ENCODE data around the gene PCED1B.
A peak's percentile ranks its signal among the peaks of the same experiment; 100 is the strongest.
"Not testable (repeated sequence)": the region's sequence is repeated elsewhere in the genome, so short reads cannot be mapped to it uniquely, and the experiment has no call there.

Gene PCED1B

DNA sequence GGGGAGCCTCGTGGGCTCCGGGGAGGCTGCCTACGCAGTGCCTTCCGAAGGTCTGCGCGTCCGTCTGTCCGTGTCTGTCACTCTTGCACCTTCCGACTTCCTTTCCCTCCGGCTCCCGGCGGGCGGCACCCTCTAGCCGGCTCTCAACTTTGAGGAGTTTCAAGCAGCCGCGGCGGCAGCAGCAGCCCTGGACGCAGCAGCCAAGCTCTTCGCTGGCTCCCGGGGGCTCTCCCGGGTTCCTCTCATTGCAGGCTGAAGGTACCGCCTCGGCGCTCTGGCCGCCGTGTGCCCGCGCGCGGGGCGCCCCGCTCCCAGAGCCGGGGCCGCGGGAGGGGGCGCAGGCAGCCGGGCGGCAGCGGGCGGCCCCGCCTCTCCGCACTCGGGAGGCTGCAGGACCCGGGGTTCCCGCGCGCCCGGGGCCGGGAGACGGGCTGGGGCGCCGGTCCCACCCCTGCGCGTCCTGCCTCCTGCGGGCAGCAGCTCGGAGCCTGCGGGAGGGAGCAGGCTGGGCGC lies at the start of gene PCED1B, which contains the start of gene AMIGO2:
Gene PCED1B, plus strand, starts transcription at position 154 of the 513 bp plus-strand sequence. CDS start 155,443 bp downstream, outside the sequence.
Gene AMIGO2, minus strand, starts transcription at position 492 of the 513 bp plus-strand sequence. CDS start 957 bp downstream, outside the sequence.
- peak; percentile 67 for DNase-seq

GRCh38 chr12:47029903-47030302 lies 49.5 kb upstream of the PCED1B start:
- DNase-seq: no peak

GRCh38 chr12:47032644-47033043 lies 46.8 kb upstream of the PCED1B start:
- no peak for DNase-seq

GRCh38 chr12:47033081-47033480 lies 46.3 kb upstream of the PCED1B start:
- DNase-seq: no peak

DNA sequence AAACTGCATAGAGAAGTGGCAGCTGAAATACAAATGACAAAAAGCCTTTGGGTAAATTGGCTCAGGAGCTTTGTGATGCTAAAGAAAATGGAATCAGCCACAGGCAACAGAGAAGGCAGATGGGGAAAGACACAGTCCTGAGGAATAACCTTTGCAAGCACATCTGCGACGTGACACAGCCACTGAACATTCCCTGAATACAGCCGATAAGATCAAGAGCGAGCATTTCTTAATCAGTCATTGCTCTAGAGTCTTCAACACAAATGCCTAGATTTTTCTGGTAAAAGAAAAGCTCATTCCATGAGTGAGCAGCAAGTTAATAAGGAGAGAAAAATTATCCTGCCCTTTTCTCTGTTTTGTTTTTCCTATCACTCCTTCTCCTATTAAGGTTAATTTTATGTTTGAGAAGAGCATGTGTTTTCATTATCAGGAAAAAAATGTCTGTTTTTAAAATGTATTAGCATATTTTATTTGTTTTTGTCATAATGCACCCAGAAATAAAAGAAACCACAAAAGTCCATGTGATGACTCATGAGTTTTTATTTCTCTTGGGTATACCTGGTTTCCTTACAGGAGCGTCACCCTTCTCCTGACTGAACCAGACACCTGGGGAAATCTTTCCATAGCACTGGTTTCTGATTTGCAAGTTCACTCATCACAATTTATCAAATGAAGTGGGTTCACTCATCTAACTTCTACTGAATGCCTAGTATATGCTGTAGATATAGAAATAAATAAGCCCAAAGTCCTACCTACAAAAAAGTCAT lies 45.4 kb upstream of the PCED1B start:
- no peak for DNase-seq

DNA sequence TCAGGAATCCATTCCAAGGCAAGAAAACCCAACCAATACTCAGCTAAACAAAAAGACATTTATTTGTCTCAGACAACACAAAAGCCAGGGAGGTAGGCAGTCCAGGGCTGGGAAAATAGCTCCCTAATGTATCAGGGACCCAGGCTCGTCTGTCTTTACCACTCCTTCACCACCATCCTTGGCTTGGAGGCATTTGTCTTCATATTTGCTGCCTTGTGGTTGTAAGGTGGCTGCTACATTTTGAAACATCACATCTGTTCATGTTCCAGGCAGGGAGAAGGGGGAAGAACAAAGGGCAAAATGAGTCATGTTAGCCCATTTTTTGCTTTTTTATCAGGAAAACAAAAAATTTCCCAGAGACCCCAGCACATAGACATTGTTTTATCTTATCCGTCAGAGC lies 44.8 kb upstream of the PCED1B start:
- DNase-seq: no peak

GRCh38 chr12:47035484-47035883 lies 43.9 kb upstream of the PCED1B start:
- DNase-seq: no peak

- DNase-seq: no peak
Observed at GRCh38 chr12:47038270-47038748, 41.1 kb upstream of the PCED1B start.

DNA sequence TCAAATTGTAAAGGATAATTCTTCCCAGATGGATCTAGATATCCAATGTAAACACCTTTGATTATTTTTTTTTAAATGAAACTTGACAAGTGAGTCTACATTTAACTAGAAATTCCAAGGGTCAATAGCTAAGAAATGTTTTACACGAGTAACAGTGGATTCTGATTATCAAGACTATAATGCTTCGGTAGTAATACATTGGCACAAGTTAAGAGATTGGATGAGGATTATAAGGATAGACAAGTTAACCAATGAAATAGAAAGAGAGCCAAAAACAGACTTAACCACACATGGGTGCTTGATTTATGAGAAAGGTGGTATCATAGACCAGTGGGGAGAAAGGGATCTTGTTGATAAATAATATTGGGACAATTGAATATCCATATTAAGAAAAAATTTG lies 40.3 kb upstream of the PCED1B start:
- no peak for DNase-seq

DNA sequence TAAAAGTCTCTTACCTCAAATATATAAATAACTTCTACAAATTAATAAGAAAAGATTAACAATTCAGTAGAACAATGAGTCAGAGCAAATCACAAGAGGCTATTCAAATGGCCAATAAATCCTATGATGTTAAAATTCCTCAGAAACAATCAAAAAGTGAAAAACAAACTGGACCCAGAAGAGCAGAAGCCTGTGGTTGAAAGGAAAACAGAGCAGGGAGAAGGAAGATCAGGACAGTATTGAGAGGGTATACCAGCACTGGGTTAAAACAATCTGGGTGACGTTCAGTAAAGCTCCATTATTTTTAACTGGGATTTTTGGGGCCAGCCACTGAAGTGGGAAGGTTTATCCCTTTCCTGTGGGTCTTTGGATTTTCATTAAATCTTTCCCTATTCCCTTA lies 39.7 kb upstream of the PCED1B start:
- no peak for DNase-seq

GRCh38 chr12:47041327-47041726 lies 38.1 kb upstream of the PCED1B start:
- DNase-seq: no peak

GRCh38 chr12:47048541-47048940 lies 30.9 kb upstream of the PCED1B start:
- DNase-seq: no peak

DNA sequence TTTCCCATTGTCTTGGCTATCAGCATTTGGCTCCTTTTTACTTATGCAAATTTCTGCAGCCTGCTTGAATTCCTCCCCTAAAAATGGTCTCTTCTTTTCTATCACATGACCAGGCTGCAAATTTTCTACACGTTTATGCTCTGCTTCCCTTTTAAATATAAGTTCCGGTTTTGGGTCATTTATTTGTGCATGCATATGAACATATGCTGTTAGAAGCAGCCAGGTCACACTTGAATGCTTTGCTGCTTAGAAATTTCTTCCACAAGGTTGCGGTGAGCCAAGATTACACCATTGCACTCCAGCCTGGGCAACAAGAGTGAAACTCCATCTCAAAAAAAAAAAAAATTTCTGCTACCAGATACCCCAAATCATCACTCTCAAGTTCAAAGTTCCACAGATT lies 28.1 kb upstream of the PCED1B start:
- not testable (repeated sequence) for DNase-seq

DNA sequence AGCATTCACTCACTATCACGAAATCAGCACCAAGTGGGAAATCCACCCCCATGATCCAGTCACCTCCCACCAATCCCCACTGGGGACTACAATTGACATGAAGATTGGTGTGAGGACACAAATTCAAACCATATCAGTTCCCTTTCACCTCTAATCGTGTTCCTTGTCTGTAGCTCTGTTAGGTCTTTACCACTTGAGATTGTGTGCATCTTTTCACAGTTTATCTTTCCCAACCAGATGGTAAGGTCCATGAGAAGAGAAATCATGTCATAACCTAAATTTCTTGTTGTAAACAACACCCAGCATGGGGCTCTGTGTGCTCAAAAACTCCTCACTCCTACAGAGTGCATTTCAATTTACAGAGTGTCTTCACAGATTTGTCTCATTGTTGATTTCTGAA lies 27.1 kb upstream of the PCED1B start:
- no peak for DNase-seq

- DNase-seq: no peak
Observed at GRCh38 chr12:47053961-47054360, 25.5 kb upstream of the PCED1B start.

DNA sequence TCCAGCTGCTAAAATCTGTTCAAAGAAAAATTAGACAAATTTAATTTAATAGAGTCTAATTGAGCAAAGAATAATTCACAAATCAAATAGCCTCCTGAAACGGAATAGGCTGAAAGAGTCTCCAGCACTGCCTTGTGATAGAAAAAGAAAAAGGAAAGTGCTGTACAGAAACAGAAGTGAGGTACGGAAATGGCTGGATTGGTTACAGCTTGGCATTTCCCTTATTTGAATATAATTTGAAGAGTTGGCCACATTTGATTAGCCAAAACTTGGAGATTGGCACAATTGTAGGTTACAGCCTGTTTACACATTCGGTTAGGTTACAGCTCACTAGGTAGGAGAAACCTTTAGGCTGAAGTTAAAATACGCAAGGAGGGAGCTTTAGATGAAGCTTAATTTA lies 24.8 kb upstream of the PCED1B start:
- no peak for DNase-seq

GRCh38 chr12:47055856-47056255 lies 23.6 kb upstream of the PCED1B start:
- not testable (repeated sequence) for DNase-seq

- DNase-seq: not testable (repeated sequence)
Observed at GRCh38 chr12:47056944-47057343, 22.5 kb upstream of the PCED1B start.

DNA sequence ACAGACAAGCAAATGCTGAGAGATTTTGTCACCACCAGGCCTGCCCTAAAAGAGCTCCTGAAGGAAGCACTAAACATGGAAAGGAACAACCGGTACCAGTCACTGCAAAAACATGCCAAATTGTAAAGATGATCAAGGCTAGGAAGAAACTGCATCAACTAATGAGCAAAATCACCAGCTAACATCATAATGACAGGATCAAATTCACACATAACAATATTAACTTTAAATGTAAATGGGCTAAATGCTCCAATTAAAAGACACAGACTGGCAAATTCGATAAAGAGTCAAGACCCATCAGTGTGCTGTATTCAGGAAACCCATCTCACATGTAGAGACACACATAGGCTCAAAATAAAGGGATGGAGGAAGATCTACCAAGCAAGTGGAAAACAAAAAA lies 20.8 kb upstream of the PCED1B start:
- not testable (repeated sequence) for DNase-seq

DNA sequence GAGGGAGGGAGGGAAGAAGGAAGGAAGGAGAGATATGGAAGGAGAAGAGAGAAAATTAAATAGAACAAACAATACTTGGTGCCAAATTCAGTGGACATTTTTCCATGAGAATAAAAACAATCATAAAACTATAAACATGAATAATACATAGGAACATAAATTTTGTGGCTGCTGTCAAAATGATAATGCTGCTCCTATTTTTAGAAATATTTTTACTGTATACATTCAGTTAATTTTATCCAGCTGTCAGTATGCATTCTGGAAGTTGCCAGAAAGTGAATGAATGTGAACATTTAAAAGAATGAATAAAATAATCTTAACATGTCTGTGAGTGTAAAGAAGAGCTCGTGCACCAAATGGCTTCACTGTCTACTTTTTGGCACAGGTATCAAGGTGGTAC lies 13.9 kb upstream of the PCED1B start:
- DNase-seq: no peak

DNA sequence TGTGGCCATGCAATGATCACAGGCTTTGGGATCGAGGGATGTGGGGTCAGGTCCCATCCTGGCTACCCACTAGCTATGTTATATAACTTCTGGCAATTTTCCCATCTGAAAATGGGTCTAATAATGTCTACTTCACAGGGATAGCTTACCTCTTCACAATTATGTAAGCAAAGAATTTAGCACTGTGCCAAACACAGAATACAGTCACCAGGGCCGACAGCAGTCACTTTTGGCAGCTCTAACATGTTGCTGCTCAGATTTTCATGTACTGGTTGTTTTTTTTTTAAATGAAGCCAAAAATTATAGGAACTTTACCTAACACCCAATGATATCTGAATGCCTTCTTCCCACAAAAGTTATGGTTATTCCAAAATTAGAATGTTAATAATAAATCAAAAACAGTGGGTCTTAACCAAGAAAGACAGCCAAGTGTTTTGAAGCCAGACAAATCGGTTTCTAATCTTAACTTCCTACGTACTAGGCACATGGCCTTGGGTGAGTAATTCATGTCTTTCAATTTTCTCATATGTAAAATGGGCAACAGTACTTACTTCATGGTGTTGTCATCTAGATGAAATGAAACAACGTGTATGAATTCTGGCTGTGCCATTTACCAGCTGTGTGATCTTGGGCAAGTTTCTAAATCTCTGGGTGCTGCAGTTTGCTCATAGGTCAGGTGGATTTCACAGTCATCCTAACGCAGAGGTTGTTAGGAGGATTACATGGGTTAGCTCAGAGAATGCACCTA lies 13.0 kb upstream of the PCED1B start:
- no peak for DNase-seq

- no peak for DNase-seq
Observed at GRCh38 chr12:47067176-47067575, 12.2 kb upstream of the PCED1B start.

GRCh38 chr12:47067771-47068431 lies 11.5 kb upstream of the PCED1B start:
- DNase-seq: no peak
